OCI-M1 (cell line): ENCODE results near the gene TPRA1.

Experiments
- DNase-seq: peaks from one replicate; lab custom pipeline; 2025; lab: John Stamatoyannopoulos, UW

Gene TPRA1

DNA sequence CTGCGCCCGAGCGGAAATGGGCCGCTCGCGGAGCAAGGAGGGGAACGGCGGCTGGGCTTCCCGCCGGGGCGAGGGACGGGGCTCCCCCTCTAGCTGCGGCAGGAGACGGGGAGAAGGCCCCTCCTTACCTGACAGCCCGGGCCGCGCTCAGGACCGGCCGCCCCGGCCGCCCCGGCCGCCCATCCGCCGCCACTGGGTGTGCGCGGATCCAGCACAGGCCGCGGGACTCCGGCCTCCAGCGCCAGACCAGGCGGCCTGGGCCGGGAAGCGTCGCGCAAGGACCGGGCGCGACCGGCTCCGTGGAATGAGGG is 296 bp downstream of the TPRA1 start:
- no peak for DNase-seq

DNA sequence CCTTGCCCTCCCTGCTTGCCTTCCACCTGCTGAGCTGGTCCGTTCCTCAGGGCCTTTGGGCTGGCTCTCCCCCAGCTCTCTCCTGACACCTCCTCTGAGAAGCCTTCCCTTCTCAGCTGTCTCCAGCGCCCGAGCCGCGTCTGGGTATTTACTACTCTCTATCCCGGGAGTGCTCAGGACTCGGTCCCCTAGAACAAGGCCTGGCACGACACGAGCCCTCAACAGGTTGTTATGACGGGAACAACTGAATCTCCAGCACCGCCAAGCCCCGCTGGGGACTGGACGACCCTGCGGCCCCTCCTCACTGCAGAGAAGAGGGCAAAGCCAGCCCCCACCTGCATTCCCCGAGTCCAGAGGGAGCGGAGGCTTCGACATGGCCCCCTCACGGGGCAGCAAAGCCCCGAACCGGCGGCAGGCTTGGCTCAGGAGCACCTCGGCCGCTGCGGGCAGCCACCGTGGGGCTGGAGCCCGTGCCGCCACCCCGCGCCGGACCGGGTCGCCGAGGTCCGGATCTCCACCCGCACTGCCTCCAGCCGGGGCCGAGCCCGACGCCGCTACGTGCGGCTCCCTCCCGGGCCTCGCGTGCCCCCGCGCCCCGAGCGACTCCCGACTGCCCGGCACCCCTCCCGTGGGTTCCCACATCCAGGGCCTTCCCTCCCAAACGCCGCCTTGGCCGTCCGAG is 792 bp downstream of the TPRA1 start:
- DNase-seq: peak; percentile 42

DNA sequence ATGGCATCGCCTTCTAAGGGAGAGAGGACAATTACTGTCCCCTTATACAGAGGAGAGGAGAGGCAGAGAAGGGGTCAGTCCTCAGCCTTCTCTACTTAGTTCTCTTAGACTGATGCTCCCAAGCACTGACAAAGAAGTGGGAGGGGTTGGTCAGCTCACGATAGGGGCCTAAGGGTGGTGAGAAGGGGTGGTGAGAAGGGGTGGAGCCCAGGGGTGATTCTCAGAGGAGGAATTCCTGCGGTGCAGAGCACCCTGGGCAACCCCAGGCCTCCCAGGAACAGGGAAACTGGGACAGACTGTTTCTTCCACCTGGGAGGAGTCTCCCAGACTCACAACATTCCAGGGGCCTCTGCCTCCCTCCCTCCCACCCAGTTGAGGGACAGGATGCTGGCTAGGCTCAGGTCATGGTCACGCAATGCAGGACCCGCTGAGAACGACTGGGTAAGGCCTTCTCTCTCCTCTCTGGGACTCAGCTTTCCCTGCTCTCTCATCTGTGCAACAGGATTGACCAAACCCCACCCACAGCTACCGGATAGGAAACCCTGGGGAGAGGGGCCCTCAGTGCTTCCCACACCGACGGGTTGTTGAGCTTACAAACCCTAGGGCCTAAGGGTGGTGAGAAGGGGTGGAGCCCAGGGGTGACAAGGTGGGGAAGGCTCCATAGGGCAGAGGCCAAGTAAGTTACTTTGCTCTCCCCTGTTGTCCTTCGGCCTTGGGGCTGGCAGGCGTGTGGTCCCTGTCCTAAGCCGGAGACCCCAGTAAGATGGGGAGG is 1.5 kb downstream of the TPRA1 start:
- DNase-seq: peak; percentile 44

DNA sequence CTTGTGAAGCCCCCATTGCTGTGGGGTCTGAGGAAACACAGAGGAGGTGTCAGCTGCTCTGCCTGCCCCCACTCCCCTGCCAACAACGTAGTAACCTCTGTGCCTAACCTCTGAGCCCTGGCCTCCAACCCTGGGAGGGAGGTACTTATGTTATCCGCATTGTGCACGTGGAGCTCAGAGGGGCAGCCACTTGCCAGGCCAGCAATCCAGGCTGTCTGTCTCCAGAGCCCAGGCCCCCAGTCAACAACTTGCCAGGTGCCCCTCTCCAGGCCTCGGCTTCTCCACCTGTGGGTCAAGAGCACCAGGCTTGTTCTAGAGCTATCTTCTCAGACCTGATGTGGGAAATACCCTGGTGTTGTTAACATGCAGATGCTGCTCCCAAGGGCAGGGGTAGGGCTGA is 2.7 kb downstream of the TPRA1 start:
- DNase-seq: no peak

DNA sequence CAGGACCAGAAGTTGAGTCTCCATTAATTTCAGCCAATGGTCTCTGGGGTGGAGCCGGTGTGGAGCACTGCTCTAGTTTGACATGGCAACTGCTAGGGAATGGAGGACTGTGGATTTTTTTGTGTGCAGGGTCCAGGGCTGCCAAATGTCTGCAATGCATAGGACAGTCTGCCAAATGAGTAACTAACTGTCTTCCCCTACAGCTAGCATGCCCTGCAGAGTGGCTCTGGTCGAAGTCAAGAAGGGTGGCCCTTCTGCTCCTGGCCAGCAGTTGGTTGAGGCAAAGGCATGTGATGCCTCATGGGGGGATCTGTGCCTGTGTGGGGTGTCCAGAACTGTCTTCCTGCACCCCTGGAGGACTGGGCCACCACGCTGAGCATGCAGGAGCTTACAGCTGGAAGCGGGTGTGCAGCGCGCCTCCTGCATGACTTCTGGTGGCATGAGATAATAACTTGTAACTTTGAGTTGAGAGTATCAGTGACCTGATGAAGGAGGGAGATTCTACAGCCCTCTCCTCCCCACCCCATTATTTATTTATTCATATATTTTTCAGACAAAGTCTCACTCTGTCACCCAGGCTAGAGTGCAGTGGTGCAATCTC is 4.6 kb downstream of the TPRA1 start:
- DNase-seq: no peak

DNA sequence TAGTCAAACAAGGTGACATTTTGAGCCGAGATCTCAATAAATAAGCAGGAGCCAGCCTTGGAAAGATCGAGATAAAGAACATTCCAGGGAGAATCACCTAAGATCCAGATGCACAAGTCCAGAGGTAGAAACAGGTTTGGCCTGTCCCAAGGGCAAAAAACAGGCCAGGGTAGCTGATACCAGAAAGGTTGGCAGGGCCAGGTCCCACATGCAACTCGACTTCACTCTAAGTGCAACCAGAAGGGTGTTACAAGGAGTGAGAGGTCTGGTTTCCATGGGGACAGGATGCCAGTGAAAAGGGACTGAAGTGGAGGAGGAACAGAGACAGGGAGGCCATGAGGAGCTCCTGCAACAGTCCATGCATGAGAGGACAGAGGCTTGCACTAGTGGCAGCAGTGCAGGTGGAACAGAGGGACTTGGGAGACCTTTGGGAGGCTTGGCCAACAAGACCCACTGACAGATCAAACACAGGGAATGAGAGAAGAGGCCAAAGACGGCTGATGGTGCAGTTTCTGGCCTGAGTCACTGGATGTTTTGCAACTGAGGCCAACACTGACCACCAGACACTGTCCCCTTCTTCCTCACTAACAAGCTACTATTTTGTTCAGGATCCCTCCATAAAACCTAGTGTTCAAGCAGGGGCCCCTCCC is 5.2 kb downstream of the TPRA1 start:
- DNase-seq: no peak

DNA sequence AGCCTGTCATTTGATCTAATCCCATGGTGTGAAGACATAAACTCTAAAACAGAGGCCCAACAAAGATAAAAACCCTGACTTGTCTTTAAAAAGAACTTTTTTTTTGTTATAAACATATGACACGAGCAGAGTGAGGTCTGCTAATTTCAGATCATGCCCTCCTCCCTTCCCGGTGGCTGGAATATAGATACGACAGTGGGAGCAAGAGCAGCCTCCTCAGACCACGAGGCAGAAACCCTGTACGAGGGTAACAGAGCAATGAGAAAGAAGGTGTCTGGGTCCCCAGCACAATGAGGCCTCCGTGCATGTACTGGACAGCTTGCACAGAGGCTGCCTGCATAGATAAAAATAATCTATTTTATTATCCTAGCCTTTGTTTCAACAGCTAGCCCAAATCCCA is 5.8 kb downstream of the TPRA1 start:
- DNase-seq: no peak

DNA sequence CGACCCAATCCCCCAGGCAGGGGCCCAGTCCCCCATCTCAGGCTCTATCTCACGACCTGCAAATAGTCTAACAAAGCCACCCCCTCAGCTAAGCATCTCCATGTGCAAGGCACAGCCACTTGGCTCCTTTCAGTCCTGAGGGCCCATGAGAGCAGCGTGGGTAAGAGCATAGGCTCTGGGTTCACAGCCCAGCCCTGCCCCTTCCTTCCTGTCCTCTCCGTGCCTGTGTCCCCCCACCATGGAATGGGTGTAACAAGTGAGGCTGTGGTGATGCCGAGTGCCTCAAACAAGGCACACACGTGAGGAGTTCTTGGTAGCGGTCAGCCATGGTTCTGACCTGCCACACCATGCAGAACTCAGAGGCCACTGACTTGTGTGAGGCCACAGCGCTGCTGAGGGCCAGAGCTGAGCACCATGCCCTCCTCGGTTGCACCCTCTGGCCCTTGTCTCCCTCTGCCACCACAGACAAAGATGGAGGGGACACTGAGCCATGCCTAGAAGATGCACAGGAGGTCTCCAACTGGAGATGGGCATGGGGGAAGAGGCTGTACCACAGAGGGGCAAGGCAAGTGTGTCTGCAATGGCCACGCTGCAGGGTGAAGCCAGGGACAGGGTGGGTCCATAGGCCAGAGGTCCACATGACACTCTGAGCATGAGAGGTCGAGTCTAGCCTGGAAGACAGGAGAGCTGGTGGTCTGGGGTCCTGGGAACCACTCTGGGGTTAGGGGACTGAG is 10.0 kb downstream of the TPRA1 start:
- no peak for DNase-seq

DNA sequence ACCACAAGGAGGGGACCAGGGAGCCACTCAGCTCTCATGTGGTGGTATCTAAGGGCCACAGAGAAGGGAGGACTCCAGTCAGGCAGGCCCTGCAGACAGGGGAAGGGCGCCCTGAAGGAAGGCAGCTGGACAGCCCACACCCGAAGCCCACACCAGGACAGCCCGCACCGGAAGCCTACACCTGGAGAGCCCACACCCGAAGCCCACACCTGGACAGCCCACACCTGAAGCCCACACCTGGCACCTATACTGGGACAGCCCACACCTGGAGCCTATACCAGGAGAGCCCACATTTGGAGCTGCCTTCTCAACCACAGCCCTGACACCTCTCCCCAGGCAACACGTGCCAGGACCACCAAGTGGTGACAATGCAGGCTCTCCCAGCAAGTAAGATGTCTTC is 11.7 kb downstream of the TPRA1 start:
- no peak for DNase-seq

DNA sequence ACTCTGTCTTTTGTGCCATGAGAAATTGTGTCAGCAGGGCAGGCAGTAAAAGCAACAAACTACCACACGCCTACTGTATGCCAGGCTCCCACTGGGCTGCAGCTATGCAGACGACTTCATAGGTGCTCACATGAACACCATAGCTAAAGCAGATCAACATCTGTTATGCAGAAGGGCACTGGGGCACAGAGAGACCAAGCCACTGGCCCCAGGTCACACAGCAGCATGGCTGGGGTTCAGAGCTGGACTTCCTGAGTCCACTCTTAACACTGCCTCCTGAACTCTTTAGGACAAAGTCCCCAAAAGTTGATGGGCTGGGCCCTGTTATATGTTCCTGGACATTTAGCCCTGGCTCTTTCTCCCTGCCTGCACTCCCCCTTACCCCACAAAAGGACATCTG is 12.4 kb downstream of the TPRA1 start:
- no peak for DNase-seq

DNA sequence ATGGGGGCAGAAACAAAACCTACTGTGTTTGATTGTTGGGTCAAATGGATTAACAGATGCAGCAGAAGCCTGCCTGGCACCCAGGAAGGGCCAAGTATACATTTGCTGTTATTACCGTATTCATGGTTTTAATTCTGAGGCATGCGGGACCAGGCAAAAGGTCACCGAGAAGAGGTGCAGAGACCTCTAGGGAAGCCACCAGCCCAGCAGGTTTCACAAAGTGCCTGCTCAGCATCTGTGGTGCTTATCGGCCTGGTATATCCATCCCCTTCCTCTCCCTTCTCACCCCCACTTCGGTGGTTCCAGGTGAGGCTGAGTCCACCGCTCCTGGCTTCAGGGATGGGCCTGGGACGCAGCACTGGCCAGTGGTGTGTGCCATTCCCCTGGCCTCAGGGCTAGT is 13.1 kb downstream of the TPRA1 start:
- no peak for DNase-seq

DNA sequence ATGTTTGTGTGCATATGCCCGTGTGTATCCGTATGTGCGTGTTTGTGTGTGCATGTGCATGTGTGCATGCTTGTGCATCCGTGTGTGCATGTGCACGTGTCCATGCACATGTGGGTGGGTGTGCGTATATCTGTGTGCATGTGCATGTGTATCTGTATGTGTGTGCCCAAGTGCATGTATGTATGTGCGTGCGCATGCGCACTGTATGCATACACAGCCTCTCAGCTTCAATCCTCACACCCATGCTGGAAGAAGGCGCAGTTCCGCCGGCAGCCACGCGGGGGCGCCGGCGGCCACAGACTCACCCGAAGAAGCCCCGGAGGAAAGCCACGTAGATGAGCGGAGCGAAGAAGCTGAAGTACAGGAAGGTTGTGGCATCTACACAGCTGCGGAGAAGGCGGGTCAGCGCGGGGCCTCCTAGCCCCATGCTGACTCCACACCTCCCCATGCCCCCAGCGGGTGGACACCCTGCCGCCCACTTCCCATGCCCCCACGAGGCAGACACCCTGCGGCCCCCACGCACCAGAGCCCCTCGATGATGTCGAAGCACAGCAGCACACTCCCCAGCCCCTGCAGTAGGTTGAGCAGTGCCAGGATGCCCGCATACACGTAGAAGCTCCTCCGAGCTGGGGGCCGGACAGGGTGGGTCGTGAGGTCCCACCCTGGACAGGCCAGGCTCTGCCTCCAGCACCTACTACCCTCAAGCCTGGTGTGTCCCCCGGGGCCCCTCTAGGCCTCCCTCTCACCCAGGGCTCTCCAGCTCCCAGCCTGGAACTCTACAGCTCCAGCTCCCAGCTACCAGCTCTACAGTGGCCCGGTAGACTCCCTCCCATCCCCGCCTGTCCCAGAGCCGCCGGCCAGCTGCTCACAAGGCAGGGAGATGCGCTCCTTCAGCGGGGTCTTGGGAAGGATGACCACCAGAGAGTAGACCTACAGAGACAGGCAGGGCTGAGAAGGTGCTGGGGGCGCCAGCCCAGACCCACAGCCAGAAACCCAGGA is 15.4 kb downstream of the TPRA1 start:
- peak; percentile 90 for DNase-seq

DNA sequence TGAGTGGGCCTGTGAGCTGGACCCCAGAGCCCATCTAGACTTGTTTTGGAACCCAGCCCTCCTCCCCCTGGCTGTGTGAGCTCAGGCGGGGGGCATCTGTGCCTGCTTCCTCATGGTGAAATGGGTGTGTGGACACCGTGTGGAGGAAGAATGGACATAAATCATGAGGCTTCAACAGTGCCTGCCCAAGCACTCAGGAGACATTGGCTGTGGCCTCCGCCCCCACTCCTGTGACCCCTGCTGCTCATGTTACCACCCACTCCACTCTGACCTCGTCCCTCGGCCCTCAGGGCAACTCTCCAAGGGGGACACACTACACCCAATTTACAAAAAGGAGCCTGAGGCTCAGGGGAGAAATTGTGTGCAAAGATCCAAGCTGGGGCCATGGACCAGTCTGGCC is 16.6 kb downstream of the TPRA1 start:
- no peak for DNase-seq

DNA sequence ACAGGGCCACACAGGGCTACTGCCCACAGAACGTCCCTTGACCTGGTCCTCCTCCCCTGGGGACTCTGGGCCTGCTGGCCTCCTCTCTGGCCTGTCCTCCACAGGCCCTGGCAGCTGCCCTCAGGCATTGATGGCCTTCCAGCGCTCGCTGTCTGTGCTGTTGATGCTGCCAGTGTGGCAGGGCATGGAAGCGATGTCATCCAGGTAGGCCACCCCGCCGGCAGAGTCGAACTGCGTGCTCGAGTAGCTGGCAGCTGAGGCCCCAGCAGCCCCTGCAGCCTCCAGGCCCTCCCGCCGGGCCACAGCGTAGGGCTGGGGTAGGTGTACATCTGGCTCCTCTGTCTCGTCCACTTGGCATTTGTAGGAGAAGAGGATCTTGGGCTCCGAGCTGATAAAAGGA is 17.1 kb downstream of the TPRA1 start:
- DNase-seq: no peak

DNA sequence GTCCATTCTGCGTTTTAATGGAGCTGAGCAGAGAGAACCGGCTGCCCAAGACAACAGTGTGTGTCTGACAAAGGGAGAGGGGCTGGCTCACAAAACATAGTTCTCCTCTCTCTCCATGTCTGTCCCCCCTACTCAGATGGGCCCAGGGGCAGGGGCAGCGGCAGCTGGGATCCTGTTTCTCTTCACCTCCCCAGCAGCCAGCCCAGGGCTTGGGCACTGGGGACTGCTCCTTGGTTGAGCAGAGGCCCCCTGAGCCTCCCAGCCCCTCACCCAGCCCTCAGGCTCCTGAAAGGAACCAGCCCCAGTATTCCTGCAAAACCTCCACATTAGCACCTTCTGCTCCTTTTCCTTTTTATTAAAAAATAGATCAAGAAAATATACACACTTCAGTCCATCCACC is 17.8 kb downstream of the TPRA1 start:
- no peak for DNase-seq

DNA sequence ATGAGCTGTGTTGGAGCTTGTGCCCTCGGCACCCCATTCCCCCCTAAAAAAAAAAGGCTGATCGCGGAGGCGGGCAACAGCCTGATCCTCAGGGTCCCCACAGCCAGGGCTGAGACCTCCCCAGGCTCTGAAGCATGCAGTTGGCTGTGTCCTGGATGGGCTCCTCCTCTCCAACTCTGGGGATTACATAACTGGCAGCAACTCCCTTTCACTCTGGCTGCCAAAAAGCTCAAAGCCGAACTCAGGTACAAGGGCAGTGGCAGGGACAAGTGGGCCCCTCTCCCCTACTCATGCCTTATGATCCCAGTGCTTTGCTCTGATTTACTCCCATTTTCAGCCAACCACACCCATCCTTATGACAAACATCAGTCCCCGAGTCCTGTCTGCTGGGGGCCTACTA is 18.3 kb downstream of the TPRA1 start:
- no peak for DNase-seq

DNA sequence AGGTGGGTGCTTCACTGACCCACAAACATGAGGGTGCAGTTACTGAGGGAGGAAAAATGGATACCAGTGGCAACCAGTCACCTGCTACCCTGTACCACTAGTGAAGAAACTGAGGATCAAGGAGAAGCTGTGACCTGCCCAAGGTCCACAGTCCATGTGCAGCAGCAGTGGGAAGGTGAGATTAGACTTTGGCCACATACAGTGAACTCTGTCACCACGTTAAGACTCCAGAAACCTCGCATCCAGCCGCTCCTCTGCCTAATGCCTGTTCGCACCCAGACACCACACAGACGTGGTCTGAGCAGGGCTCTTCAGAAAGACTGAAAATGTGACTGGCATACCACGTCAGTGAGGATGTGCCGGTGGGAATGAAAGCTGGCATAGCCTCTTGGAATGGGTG is 20.0 kb downstream of the TPRA1 start:
- DNase-seq: no peak

DNA sequence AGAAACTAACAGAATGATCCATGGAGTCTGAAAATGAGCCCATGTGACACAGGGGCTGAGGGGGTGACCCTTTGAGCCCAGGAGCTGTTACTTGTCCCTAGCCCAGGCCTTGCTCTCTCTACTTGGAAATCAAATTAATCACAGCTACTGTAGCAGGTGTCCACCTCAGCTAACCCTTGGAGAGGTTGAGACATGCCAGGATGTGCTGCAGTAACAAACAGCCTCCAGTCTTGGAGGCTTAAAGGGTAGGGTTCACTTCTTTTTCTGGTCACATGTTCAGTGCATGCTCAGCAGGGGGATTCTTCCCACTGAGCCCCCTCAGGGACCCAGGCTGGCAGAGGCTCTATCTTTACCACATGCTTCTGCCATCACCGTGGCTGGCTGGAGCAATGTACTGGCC is 21.4 kb downstream of the TPRA1 start:
- DNase-seq: no peak

DNA sequence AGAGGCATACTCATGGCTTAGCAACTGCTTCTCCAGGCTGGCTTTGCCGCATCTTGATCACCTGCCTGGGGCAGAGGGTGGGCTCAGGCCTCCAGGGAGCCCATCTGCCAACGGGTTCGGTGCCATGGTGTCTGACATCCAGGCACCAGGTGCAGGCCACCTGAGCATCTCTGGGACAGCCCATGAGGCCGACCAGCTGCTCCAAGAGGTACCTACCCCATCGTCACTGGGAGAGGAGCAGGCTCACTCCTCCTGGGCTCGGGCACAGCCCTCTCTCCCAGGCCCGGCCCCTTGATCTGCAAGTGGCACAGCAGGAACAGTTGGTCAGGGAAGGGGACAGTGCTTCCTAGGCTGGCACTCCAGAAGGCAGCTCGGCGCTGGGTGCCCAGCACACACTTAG is 21.9 kb downstream of the TPRA1 start:
- DNase-seq: no peak

DNA sequence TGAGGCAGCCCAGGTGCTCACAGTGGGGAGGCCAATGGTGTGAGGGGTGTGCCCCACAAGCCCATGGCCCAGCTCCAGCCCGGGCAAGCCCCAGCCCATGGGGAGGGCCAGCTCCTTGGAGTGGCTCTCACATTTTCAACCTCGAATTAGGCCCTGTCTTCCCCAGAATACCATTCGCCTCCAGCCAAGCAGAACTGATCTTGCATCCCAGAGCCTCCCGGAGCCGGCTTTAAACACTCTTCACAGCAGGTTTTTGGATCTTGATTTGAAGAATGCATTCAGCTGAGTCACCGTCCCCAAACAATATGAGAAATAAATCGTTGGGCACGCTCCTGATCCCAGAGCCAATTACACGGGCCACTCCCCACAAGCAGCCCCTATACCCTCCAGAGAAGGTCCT is 23.7 kb downstream of the TPRA1 start:
- DNase-seq: no peak

DNA sequence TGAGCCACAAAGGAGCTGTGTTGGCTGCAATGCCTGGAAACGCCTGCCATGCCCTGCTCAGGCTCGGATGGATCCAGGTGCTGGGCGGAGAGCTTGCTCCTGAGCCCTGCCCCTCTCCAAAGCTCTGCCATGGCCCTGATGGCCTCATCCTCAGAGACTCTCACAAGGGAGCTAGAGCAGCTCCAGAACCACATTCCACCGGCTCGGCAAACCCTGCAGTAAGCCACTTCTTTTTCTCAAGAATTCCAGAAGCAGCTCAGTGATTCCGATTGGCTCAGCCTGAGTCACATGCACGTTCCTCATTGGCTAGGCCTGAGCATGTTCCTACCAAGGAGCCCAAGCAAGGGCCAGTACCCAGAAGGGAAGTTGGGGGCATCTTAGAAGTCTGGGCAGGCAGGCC is 24.8 kb downstream of the TPRA1 start:
- DNase-seq: no peak
